Measurements from ENCODE around the gene CD82. TPM values are rescaled to one million over a fixed set of nuclear protein-coding genes. Genes with fewer than 3 reads are reported as not detected.
A peak's percentile ranks its signal among the peaks of the same experiment; 100 is the strongest.

CD82 gene
- total and polyA plus RNA-seq, 9 donors: 6.9 to 74.9 (median 29.5) TPM

DNA sequence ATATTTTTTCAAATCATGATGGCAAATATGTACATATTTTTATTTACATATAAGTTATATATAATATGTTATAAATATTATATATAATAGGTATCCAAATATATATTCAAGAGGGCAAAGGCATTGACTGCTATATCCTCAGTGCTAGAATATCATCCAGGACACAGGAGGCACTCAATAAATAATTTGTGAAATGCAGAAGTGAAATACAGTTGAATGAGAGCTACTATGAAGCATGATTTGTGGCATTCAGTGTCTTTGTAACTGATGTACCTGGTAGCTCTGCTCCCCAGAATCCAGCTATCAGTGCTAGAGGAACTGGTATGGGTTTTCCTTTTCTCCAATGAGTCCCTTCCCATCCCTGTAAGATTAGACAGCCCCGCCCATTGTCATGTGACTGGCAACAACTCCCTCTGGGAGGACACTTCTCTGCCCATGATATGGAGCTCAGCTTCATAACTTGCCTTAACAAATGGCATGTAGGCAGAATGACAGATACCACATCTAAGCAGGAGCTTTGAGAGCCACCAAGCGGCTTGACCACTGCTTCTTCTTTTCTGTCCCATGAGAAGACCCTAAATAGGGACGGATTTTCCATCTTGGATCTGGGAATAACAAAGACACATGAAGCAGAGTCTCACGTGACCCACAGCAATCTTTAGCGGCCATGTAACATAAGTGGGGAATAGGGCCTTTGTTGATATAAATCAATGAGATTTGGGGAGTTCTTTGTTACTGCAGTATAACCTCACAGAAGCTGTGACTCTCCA is 10.2 kb upstream of the CD82 start:
- H3K4me1 ChIP-seq (ENCODE audit: insufficient read depth): no peaks in the 10 kb centered on the region
- H3K27ac ChIP-seq: no peak overlapping the region
- no peaks in the 10 kb centered on the region for H3K9me3 ChIP-seq
- no peak for DNase-seq
- intact Hi-C loops (cut with DNase I): loop anchor here in 3 of 4 donors (5.0 to 10.0 kb wide), 2 partner anchors 170 to 357 kb away; partner anchors contain the start of gene TSPAN18 (in 2 of the 3)
- WGBS, 3 donors: 87 to 94% (median 94%) methylated on average over 5 of the region's 5 CpGs
- TF ChIP-seq EP300 (IDR thresholded peaks at IDR 0.05) (no peak), POLR2A (IDR thresholded peaks at IDR 0.05) (no peak)
- TF ChIP-seq, protein P1, sequence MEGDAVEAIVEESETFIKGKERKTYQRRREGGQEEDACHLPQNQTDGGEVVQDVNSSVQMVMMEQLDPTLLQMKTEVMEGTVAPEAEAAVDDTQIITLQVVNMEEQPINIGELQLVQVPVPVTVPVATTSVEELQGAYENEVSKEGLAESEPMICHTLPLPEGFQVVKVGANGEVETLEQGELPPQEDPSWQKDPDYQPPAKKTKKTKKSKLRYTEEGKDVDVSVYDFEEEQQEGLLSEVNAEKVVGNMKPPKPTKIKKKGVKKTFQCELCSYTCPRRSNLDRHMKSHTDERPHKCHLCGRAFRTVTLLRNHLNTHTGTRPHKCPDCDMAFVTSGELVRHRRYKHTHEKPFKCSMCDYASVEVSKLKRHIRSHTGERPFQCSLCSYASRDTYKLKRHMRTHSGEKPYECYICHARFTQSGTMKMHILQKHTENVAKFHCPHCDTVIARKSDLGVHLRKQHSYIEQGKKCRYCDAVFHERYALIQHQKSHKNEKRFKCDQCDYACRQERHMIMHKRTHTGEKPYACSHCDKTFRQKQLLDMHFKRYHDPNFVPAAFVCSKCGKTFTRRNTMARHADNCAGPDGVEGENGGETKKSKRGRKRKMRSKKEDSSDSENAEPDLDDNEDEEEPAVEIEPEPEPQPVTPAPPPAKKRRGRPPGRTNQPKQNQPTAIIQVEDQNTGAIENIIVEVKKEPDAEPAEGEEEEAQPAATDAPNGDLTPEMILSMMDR (IDR thresholded peaks at IDR 0.05): no peak
- no peaks in the 10 kb centered on the region for H3K36me3 ChIP-seq
- no peak overlapping the region for H3K4me3 ChIP-seq
- H3K27me3 ChIP-seq: no peaks in the 10 kb centered on the region

DNA sequence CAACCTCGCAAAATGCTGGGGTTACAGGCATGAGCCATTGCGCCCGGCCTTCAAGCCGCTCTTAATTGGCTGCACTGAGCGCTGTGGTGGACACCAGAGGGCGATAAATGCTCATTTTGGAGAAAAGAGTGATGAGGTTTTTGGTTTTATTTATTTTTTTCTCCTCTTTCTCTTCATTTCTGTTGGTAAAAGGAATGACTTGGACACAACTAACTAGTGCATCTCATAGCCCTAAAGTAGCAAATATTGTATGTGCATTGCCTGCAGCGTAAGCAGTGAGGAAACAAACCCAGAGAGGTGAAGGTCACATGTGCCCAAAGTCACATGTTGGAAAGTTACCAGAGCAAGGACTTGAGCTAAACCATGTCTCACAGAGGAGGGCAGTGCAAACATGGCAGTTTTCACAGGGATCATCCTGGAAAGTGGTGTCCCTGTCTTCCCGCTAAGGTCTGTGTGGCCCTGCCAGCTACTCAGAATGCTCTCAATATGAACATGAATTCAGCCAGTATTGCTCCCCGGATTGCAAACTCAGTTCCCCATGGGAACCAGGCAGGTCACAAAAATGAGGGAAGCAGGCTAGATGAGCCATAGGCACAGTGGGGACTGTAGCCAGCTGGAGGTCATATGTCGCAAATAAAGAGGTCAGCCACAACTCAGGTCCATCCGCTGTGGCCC is 8.6 kb upstream of the CD82 start:
- peak; percentile 68 to 80 (median 78) for DNase-seq
- no peaks in the 10 kb centered on the region for H3K27me3 ChIP-seq
- WGBS, 3 donors: 30 to 37% (median 35%) methylated on average over 11 of the region's 11 CpGs
- H3K36me3 ChIP-seq: no peaks in the 10 kb centered on the region
- TF ChIP-seq, protein P1 (IDR thresholded peaks at IDR 0.05): peak; percentile 66 to 85 (median 83)
- no peak for TF ChIP-seq POLR2A (IDR thresholded peaks at IDR 0.05)
- TF ChIP-seq EP300 (IDR thresholded peaks at IDR 0.05): no peak
- H3K4me1 ChIP-seq (ENCODE audit: insufficient read depth): no peaks in the 10 kb centered on the region
- H3K4me3 ChIP-seq: no peak overlapping the region
- no peak overlapping the region for H3K27ac ChIP-seq
- no peaks in the 10 kb centered on the region for H3K9me3 ChIP-seq
- intact Hi-C loops (cut with DNase I): loop anchor here (1.0 to 10.0 kb wide), 4 partner anchors 60 to 355 kb away; partner anchors contain the start of gene TSPAN18 (in 2 of the 4)

DNA sequence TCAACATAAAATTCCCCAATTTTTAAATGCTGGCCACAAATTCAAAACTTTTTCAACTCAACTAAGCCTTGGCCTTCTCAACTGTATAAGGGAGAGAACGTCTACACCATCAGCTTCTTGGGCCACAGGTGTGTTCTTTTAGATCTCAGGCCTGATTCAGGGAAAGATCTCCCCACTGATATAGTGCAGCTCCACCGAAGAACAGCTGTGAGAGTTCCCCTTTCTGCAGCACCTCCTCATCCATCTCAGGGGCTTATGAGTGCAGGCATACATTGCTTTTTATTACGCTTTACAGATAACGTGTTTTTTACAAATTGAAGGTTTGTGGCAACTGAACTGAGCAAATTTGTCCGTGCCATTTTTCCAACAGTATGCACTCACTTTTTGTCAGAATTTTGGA is 8.0 kb upstream of the CD82 start:
- H3K27ac ChIP-seq: no peak overlapping the region
- WGBS, 3 donors: 87 to 92% (median 92%) methylated on average over 5 of the region's 5 CpGs

More for the DNA sequence above, 8.0 kb upstream of the CD82 start:
- Histone ChIP-seq H3K4me1 (ENCODE audit: insufficient read depth) (no peaks in the 10 kb centered on the region), H3K36me3 (no peaks in the 10 kb centered on the region), H3K27me3 (no peaks in the 10 kb centered on the region), H3K9me3 (no peaks in the 10 kb centered on the region), H3K4me3 (no peak overlapping the region)
- no peak for DNase-seq
- intact Hi-C loops (cut with DNase I): loop anchor here (1.0 to 10.0 kb wide), 4 partner anchors 59 to 355 kb away; partner anchors contain the start of gene TSPAN18 (in 2 of the 4)
- TF ChIP-seq, protein P1 (IDR thresholded peaks at IDR 0.05): no peak
- TF ChIP-seq POLR2A (IDR thresholded peaks at IDR 0.05) (no peak), EP300 (IDR thresholded peaks at IDR 0.05) (no peak)
